Fibroblast of lung (primary cell): ENCODE results near the gene FIBP. TPM values are rescaled to one million over a fixed set of nuclear protein-coding genes. Genes with fewer than 3 reads are reported as not detected.

Experiments used
- DNase-seq, 2 donors: peaks; one replicate each; pipeline versions ENCODE4 v3.0.0 to v3.0.0-alpha.2; 2010; ENCODE audit warnings: low read depth in 2 of 2
- H2AFZ ChIP-seq: 2 replicates; pipeline ENCODE4 v1.5.1; 2012; ENCODE audit warnings: low read length, control low read depth, inconsistent platforms
- H3K27ac ChIP-seq: 2 replicates; pipeline ENCODE4 v1.5.1; 2011; ENCODE audit warnings: low read length, control low read depth; ENCODE audit not compliant: insufficient read depth
- H3K27me3 ChIP-seq: 2 replicates; pipeline ENCODE4 v1.5.1; 2011; ENCODE audit warnings: mild to moderate bottlenecking, low read length; ENCODE audit not compliant: control insufficient read depth, insufficient read depth
- H3K36me3 ChIP-seq: 2 replicates; pipeline ENCODE4 v1.5.1; 2011; ENCODE audit warnings: low read length; ENCODE audit not compliant: control insufficient read depth, insufficient read depth
- H3K4me1 ChIP-seq: 2 replicates; pipeline ENCODE4 v1.5.1; 2011; ENCODE audit warnings: low read length; ENCODE audit not compliant: control insufficient read depth, insufficient read depth; ENCODE audit errors: extremely low read depth
- H3K4me2 ChIP-seq: 2 replicates; pipeline ENCODE4 v1.5.1; 2011; ENCODE audit warnings: low read length, control low read depth; ENCODE audit not compliant: insufficient read depth; ENCODE audit errors: extremely low read depth
- H3K4me3 ChIP-seq, 4 experiments: fragments of 200-600 bp in 1 of 4; sonication (generic) in 1 of 4; replicated peaks in 1 of 4; 2 replicates each; pipeline ENCODE4 v1.5.1; 2011 to 2016; ENCODE audit warnings: low read length in 4 of 4, low read depth in 3 of 4, mild to moderate bottlenecking in 3 of 4, control low read depth in 2 of 4, inconsistent platforms in 1 of 4, mixed read lengths in 1 of 4; ENCODE audit not compliant: insufficient read depth in 1 of 4; ENCODE audit errors: control extremely low read depth in 1 of 4
- H3K79me2 ChIP-seq: 2 replicates; pipeline ENCODE4 v1.5.1; 2012; ENCODE audit warnings: mild to moderate bottlenecking, low read length, inconsistent platforms; ENCODE audit not compliant: control insufficient read depth, insufficient read depth
- H3K9ac ChIP-seq: 2 replicates; pipeline ENCODE4 v1.5.1; 2011; ENCODE audit warnings: mild to moderate bottlenecking, low read length, control low read depth; ENCODE audit not compliant: insufficient read depth
- H3K9me3 ChIP-seq: 2 replicates; pipeline ENCODE4 v1.5.1; 2012; ENCODE audit warnings: low read depth, low read length; ENCODE audit not compliant: control insufficient read depth, insufficient read depth
- H4K20me1 ChIP-seq: 2 replicates; pipeline ENCODE4 v1.5.1; 2011; ENCODE audit warnings: low read length; ENCODE audit not compliant: control insufficient read depth, insufficient read depth; ENCODE audit errors: extremely low read depth
- EZH2 ChIP-seq: IDR thresholded peaks from 2 replicates; pipeline ENCODE4 v1.5.1; 2012; ENCODE audit warnings: low read length, control low read depth, mild to moderate bottlenecking; ENCODE audit errors: missing control alignments
- polyA plus RNA-seq, 2 donors: library from polyadenylated mRNA; depleted of rRNA in 1 of 2; stranded (reverse) in 1 of 2; unstranded in 1 of 2; fragments of >200 nt; gene quantifications; 2 replicates each; pipeline ENCODE4 v1.2.1, GENCODE V29; 2011 to 2012; ENCODE audit warnings: missing spikeins in 1 of 2
- total RNA-seq: library from RNA; depleted of rRNA; stranded (reverse); fragments of >200 nt; gene quantifications from 2 replicates; pipeline ENCODE4 v1.2.1, GENCODE V29; 2014
- TF ChIP-seq, protein P1 (sequence below), 2 donors: IDR thresholded peaks in 1 of 2; conservative IDR thresholded peaks in 1 of 2; 1 replicate in 1 of 2; 2 replicates in 1 of 2; pipeline ENCODE4 v1.5.1; 2011 to 2012; ENCODE audit warnings: low read length in 2 of 2, control low read depth in 1 of 2, inconsistent platforms in 1 of 2, low read depth in 1 of 2, mild to moderate bottlenecking in 1 of 2

FIBP gene
- total and polyA plus RNA-seq, 2 donors (not counting 1 experiment from before 2014, with no cell fraction given), result 81.0 to 168 TPM

GRCh38 chr11:65844231-65844872, 43.9 kb downstream of the FIBP start:
- no peak overlapping the region for H3K9ac ChIP-seq
- no peak overlapping the region for H2AFZ ChIP-seq
- H3K36me3 ChIP-seq, result no peaks in the 10 kb centered on the region
- H3K27me3 ChIP-seq, result no peaks in the 10 kb centered on the region
- no peaks in the 10 kb centered on the region for H4K20me1 ChIP-seq
- H3K27ac ChIP-seq, result no peak overlapping the region
- H3K4me1 ChIP-seq, result no peaks in the 10 kb centered on the region
- no peak for DNase-seq
- no peak for TF ChIP-seq EZH2
- TF ChIP-seq, protein P1, sequence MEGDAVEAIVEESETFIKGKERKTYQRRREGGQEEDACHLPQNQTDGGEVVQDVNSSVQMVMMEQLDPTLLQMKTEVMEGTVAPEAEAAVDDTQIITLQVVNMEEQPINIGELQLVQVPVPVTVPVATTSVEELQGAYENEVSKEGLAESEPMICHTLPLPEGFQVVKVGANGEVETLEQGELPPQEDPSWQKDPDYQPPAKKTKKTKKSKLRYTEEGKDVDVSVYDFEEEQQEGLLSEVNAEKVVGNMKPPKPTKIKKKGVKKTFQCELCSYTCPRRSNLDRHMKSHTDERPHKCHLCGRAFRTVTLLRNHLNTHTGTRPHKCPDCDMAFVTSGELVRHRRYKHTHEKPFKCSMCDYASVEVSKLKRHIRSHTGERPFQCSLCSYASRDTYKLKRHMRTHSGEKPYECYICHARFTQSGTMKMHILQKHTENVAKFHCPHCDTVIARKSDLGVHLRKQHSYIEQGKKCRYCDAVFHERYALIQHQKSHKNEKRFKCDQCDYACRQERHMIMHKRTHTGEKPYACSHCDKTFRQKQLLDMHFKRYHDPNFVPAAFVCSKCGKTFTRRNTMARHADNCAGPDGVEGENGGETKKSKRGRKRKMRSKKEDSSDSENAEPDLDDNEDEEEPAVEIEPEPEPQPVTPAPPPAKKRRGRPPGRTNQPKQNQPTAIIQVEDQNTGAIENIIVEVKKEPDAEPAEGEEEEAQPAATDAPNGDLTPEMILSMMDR (conservative IDR thresholded peaks at IDR 0.05 in 1 of 2, IDR thresholded peaks at IDR 0.05 in 1 of 2; ENCODE audit: low read depth in 1 of 2, low read length in 2 of 2), result no peak
- no peaks in the 10 kb centered on the region for H3K9me3 ChIP-seq
- H3K4me3 ChIP-seq, result no peak overlapping the region
- no peaks in the 10 kb centered on the region for H3K79me2 ChIP-seq
- H3K4me2 ChIP-seq, result no peak overlapping the region

GRCh38 chr11:65843811-65844210, 44.5 kb downstream of the FIBP start:
- DNase-seq, result no peak
- no peak overlapping the region for H2AFZ ChIP-seq
- no peak overlapping the region for H3K4me3 ChIP-seq
- no peaks in the 10 kb centered on the region for H3K9me3 ChIP-seq
- TF ChIP-seq EZH2, result no peak
- no peaks in the 10 kb centered on the region for H3K4me1 ChIP-seq
- no peaks in the 10 kb centered on the region for H4K20me1 ChIP-seq
- no peaks in the 10 kb centered on the region for H3K27me3 ChIP-seq
- H3K79me2 ChIP-seq, result no peaks in the 10 kb centered on the region
- H3K4me2 ChIP-seq, result no peak overlapping the region
- no peaks in the 10 kb centered on the region for H3K36me3 ChIP-seq
- no peak overlapping the region for H3K27ac ChIP-seq
- H3K9ac ChIP-seq, result no peak overlapping the region

DNA sequence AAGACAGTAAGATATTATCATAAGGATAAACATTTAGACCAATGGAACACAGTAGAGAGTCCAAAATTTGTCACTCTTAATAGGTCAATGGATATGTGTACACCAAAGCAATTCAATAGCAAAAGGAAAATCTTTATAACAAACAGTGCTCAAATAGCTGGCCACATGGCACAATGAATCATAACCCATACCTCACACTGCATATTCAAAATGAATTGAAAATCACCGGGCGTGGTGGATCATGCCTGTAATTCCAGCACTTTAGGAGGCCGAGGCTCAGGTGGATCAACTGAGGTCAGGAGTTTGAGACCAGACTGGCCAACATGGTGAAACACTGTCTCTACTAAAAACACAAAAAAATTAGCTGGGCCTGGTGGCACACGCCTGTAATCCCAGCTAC, 46.1 kb downstream of the FIBP start:
- Histone ChIP-seq H3K27ac (no peak overlapping the region), H2AFZ (no peak overlapping the region), H3K4me2 (no peak overlapping the region), H3K9me3 (no peaks in the 10 kb centered on the region), H3K4me3 (no peak overlapping the region), H3K79me2 (no peaks in the 10 kb centered on the region), H3K36me3 (no peaks in the 10 kb centered on the region), H4K20me1 (no peaks in the 10 kb centered on the region), H3K27me3 (no peaks in the 10 kb centered on the region), H3K4me1 (no peaks in the 10 kb centered on the region), H3K9ac (no peak overlapping the region)
- TF ChIP-seq EZH2, result no peak
- TF ChIP-seq, protein P1 (conservative IDR thresholded peaks at IDR 0.05 in 1 of 2, IDR thresholded peaks at IDR 0.05 in 1 of 2; ENCODE audit: low read depth in 1 of 2, low read length in 2 of 2), result no peak
- no peak for DNase-seq
